D721Med (cell line): ENCODE data around the gene TBC1D32.
"Not testable (repeated sequence)": the region's sequence is repeated elsewhere in the genome, so short reads cannot be mapped to it uniquely, and the experiment has no call there.

Experiments
- DNase-seq: peaks from one replicate; pipeline ENCODE4 v3.0.0; 2011; ENCODE audit warnings: low spot score; ENCODE audit not compliant: insufficient read length
- FAIRE-seq: peaks from 2 replicates; lab custom pipeline; 2011; peaks lifted over from hg19 to GRCh38; lab: Jason Lieb, UNC
- CTCF ChIP-seq: IDR thresholded peaks from 2 replicates; pipeline ENCODE4 v1.5.1; 2012; ENCODE audit warnings: mild to moderate bottlenecking, control low read depth; ENCODE audit not compliant: insufficient read depth; ENCODE audit errors: missing control alignments

TBC1D32 gene

DNA sequence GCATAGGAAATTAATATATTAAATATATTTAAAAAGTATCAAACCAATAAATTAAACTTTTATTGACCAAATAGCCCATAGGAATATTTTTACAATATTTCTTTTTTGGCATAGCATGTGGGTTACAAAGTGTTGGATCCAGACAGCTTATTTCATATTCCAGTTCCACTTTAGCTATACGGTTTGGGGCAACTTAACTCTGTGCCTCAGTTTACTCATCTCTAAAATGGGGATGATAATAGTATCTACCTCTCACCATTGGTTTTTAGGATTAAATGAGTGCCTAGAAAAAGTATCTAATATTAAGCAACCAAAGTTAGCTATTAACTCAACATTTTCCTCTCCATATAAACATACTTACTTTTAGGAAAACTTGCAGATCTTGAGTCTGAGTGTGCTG, 243.8 kb downstream of the TBC1D32 start:
- no peak for TF ChIP-seq CTCF
- FAIRE-seq: no peak
- no peak for DNase-seq

- DNase-seq (no peak), FAIRE-seq (peak; percentile 25)
- no peak for TF ChIP-seq CTCF
Observed at GRCh38 chr6:121086876-121087275, 247.4 kb downstream of the TBC1D32 start.

- DNase-seq (no peak), FAIRE-seq (no peak)
- no peak for TF ChIP-seq CTCF
Observed at GRCh38 chr6:121076119-121076518, 258.2 kb downstream of the TBC1D32 start.

DNA sequence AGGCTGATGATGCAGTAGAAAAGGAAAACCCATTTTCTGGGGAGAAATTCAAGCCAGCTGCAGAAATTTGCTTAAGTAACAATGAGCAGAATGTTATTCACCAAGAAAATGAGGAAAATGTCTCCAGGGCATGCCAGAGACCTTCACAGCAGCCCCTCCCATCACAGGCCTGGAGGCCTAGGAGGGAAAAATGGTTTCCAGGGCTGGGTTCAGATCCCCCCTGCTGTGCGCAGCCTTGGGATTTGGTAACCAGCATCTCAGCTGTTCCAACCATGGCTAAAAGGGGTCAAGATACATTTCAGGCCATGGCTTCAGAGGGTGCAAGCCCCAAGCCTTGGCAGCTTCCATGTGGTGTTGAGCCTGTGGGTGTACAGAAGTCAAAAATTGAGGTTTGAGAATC, 265.5 kb downstream of the TBC1D32 start:
- FAIRE-seq, DNase-seq: not testable (repeated sequence)

DNA sequence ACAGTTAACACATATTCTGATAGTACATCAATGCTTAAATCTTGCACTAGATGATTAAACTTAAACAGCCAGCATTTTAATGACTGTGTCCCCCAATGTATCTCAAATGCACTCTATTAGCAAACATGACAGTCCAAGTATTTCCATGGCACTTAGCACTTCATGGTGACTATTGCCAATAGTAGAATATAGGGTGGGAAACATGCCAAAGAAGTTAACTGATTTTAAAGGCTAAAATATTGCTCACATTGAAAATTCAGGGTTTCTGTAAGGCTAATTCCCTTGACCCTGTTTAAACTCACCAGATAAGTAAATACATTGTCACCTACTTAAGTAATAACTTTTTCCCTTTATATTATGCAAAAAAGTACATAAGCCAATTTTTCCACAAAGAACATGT, 266.9 kb downstream of the TBC1D32 start:
- DNase-seq (no peak), FAIRE-seq (no peak)
- no peak for TF ChIP-seq CTCF

- FAIRE-seq: no peak
Observed at GRCh38 chr6:121064345-121064744, 269.9 kb downstream of the TBC1D32 start.

DNA sequence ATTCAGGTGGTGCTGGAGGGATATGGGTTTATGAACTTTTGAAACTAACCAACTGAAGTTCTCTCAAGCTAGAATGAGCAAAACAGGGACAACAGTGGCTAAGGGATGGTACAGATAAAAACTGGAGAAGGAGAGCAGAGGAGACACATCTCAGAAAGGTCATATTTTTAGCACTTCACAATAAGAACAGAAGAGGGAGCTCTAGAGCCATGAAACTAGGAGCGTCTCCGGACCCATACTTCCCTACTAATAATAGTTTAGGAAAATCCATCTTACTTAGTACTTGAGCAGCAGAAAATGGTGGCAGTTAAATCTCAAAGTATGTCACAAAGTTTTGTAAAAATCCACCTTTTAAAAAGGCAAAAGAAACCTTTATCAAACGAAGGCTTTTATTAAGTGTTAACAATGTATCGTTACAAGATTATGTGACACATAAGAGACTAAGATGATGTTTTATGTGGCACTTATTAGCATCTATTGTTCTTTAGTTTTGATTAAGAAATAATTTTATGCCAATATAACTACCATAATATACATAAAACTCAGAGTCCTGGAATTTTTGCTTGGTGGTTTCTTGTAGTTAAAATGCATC, 278.6 kb downstream of the TBC1D32 start:
- DNase-seq: no peak
- peak; percentile 88 for FAIRE-seq
- peak; percentile 78 for TF ChIP-seq CTCF

More at GRCh38 chr6:121064345-121064744, 269.9 kb downstream of the TBC1D32 start:
- DNase-seq: no peak
- TF ChIP-seq CTCF: no peak

GRCh38 chr6:121048593-121048992, 285.7 kb downstream of the TBC1D32 start:
- not testable (repeated sequence) for DNase-seq, FAIRE-seq

DNA sequence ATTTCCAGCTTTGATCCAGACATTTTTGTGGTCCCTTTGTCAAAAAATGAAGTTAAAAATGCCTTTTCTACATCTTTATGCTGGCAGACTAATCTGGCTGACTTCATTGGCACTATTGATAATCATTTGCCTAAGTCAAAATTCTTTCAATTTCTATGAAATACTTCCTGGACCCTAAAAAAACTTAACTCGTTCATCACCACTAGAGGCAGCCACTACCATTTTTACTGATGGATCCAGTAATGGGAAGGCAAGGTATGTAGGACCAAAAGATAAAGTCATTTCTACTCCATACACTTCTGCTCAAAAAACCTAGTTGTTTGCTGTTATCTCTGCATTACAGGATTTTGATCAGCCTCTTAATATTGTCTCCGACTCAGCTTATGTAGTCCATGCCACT, 289.4 kb downstream of the TBC1D32 start:
- FAIRE-seq, DNase-seq: not testable (repeated sequence)

GRCh38 chr6:121043706-121044105, 290.6 kb downstream of the TBC1D32 start:
- DNase-seq, FAIRE-seq: not testable (repeated sequence)

GRCh38 chr6:121043211-121043610, 291.1 kb downstream of the TBC1D32 start:
- not testable (repeated sequence) for DNase-seq, FAIRE-seq
